ENCODE data around the gene ARF1. TPM values are rescaled to one million over a fixed set of nuclear protein-coding genes. Genes with fewer than 3 reads are reported as not detected.

The ARF1 gene
- total and polyA plus RNA-seq, 10 of the 15 experiments (the other 5 are each of a cell fraction or from before 2014, with no cell fraction given), result 48.4 to 508 (median 283) TPM

GRCh38 chr1:228082214-228082917 is at the start of gene ARF1 (continued):
- TF ChIP-seq NKRF (conservative IDR thresholded peaks at IDR 0.05) (peak; percentile 67; the same call in 1 of the 2 replicates), LARP7 (IDR thresholded peaks at IDR 0.05) (peak; percentile 89), SP1 (IDR thresholded peaks at IDR 0.05; ENCODE audit: low read depth, low read length) (peak; percentile 74), KLF5 (IDR thresholded peaks at IDR 0.05; ENCODE audit: partially characterized antibody) (peak; percentile 30), FOS (IDR thresholded peaks at IDR 0.05; ENCODE audit: borderline replicate concordance, extremely low read depth, insufficient read length) (no peak), POLR2AphosphoS2 (IDR thresholded peaks at IDR 0.05; ENCODE audit: low read depth, low read length) (peak; percentile 73), RELA (IDR thresholded peaks at IDR 0.05; ENCODE audit: borderline replicate concordance, partially characterized antibody) (peak; percentile 27), ZBTB11 (CRISPR knock-in tag; IDR thresholded peaks at IDR 0.05) (no peak; the same call in 1 of the 2 replicates), ZNF687 (IDR thresholded peaks at IDR 0.05) (peak; percentile 48; the same call in 1 of the 2 replicates), BCLAF1 (IDR thresholded peaks at IDR 0.05) (0 out of 2 replicates have a peak, but pooled peaks have one; percentile 41), BHLHE40 (IDR thresholded peaks at IDR 0.05; ENCODE audit: borderline replicate concordance in 1 of 2, low read depth in 2 of 2, low read length in 1 of 2) (peak; percentile 9 to 51; a peak in 3 of 4 replicates), ZZZ3 (IDR thresholded peaks at IDR 0.05; ENCODE audit: control insufficient read depth, insufficient read length, low read depth) (no peak), GATAD2B (conservative IDR thresholded peaks at IDR 0.05; ENCODE audit: low read depth) (no peak; the same call in none of the 2 replicates), SIX5 (IDR thresholded peaks at IDR 0.05; ENCODE audit: low read depth, low read length, severe bottlenecking) (peak; percentile 36)

Measured in GM12878 (cell line).